OCI-LY7 (cell line): Measurements from ENCODE around the gene CRACDL.

Experiments used
- EZH2phosphoT487 ChIP-seq: fragments of 200-600 bp; sonication (generic); IDR thresholded peaks from 2 replicates; pipeline ENCODE4 v1.6.1; 2018; ENCODE audit warnings: low read depth, borderline replicate concordance, mild to moderate bottlenecking, mixed run types, antibody characterized with exemption, low read length, moderate library complexity, mixed read lengths
- TF ChIP-seq, protein P1 (sequence below): fragments of 200-600 bp; sonication (generic); conservative IDR thresholded peaks from 2 replicates; pipeline ENCODE4 v1.5.1; 2014; ENCODE audit warnings: mild to moderate bottlenecking, antibody characterized with exemption, low read length, moderate library complexity, mixed read lengths

DNA sequence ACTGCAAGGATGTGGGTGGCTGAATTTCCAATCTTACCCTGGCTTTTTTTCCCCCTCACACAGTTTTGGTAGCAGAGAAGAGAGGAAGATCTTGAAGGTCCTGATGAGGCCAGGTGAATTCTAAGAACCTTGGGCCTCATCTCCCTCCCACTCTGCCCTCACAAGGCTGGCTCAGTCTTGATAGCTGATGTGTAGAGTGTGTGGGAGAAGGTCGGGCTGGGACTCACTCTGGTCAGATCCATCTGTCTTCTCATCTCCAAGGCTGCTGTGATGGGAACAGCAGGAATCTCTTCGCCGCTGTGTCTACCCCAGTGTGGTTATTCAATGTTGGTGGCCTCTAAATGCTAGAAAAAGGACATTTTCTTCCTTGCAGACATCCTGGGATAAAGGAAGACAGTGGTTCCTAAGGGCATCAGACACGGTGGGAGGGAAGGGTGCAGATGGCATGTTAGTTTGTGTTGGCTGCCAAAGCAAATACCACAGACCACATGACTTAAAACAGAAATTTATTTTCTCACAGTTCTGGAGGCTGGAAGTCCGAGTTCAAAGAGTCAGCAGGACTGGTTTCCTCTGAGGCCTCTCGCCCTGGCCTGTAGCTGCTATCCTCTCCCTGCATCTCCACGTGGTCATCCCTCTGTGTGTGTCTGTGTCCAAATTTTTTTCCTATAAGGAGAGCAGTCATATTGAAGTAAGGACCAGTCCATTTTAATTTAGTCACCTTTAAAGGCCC lies 167.5 kb downstream of the CRACDL start:
- TF ChIP-seq, protein P1, sequence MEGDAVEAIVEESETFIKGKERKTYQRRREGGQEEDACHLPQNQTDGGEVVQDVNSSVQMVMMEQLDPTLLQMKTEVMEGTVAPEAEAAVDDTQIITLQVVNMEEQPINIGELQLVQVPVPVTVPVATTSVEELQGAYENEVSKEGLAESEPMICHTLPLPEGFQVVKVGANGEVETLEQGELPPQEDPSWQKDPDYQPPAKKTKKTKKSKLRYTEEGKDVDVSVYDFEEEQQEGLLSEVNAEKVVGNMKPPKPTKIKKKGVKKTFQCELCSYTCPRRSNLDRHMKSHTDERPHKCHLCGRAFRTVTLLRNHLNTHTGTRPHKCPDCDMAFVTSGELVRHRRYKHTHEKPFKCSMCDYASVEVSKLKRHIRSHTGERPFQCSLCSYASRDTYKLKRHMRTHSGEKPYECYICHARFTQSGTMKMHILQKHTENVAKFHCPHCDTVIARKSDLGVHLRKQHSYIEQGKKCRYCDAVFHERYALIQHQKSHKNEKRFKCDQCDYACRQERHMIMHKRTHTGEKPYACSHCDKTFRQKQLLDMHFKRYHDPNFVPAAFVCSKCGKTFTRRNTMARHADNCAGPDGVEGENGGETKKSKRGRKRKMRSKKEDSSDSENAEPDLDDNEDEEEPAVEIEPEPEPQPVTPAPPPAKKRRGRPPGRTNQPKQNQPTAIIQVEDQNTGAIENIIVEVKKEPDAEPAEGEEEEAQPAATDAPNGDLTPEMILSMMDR, result no peak
- TF ChIP-seq EZH2phosphoT487, result no peak
